Activated naive CD4-positive, alpha-beta T cell (primary cell): ENCODE measurements around the gene COL5A2.

Experiments
- DNase-seq, 4 experiments: peaks; one replicate each; lab custom pipeline; 2025; lab: John Stamatoyannopoulos, UW

COL5A2 gene

DNA sequence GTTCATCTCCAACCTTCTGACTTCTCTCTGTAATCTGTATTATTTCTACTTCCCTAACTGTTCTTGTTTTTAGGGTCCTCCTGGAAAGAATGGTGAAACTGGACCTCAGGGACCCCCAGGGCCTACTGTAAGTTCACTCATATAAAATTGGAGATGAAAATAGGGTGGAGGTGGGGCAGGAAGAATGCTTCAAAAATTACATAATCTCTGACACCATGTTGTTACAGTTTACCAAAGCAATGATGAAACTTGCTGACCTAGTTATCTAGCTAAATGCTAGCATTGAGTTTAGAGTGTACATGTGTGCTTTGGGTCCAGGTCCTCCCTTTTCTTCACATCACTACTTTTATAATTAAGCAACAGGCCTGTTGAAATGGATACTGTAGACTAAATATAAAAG lies 182.3 kb downstream of the COL5A2 start:
- no peak for DNase-seq

DNA sequence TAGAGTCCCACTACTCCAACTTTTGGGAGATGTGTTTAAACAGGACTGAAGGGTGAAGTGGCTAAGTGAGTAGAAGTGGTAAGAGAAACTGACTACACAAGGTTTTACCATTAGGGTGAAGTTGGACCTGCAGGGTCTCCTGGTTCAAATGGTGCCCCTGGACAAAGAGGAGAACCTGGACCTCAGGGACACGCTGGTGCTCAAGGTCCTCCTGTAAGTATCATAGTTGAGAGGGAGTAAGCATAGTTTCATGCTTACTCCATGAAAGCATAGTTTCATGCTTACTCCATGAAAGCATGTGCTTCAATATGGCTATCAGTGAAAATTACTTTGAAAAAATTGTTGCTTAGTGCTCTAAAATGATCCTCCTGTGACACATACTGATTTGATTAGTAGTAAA lies 186.3 kb downstream of the COL5A2 start:
- DNase-seq: no peak

DNA sequence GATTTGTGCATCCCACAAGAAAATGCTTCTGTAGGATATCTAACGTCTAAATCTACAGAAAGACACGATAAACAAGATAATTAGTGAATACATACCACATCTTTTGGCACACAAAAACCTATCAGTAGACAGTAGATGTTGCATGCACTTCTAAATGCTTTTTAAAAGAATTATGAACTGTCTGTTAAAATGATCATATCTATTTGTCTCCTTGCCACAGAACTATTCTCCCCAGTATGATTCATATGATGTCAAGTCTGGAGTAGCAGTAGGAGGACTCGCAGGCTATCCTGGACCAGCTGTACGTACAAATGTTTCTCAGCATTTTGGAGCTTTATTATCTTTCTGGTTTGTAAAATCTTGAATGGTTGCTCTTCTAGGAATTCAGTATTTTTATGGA lies 192.7 kb downstream of the COL5A2 start:
- no peak for DNase-seq

DNA sequence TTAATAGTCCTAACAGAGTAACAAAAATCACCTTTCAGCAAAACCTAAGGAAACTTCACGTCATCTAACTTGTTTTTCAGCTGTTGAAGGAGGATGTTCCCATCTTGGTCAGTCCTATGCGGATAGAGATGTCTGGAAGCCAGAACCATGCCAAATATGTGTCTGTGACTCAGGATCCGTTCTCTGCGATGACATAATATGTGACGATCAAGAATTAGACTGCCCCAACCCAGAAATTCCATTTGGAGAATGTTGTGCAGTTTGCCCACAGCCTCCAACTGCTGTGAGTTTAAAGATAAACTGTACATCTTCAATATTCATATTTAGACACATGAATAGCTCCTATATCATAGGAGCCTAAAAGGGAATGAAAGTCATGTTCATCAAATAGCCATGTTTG lies 194.9 kb downstream of the COL5A2 start:
- DNase-seq: no peak

DNA sequence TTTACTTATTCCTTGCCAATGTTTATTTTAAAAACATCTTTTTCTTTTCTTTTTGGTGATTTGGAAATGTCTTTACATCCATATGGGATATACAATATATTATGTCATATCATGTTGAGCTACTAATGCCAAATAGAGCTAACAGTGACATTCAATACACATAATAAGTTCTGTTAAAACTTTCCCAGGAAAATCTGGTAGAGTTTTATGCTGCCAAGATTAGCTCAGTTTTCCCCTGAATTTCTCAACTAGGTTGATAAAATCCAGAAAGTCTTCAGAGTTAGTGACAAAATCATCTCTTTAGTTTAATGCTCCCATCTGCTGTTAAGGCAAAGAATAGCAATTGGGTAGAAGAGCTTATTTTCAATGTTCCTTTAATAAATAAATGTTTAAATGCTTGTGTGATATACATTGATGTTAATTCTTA lies 195.5 kb downstream of the COL5A2 start:
- no peak for DNase-seq

DNA sequence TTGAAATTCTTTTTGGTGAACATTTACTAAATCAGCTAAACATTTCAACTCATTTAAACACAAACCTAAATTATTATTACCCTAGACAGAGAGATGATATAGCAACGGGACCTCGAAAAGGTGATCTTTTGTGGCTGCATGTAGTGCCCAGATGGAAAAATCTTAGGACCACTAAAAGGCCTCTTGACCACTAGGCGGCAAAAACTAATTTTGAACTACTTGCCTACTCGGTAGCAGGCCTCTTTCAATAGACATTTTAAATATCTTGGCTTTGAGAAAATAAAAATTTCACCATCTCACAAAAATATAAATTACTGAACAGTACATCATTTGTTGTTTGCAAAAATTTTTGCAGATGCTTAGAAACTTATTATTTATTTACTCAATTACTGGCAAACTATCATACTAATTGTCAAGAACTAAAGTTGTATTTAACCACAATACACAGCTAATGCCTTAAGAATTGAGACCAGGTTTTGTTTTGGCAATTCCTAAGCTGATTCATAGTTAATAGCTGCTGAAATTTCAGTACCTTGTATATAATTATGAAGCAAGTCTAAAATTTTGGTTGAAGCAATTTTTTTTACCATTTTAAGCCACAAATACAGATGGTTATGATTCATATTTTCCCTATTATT lies 196.0 kb downstream of the COL5A2 start:
- no peak for DNase-seq
